Measurements from ENCODE around the gene ETV6. TPM values are rescaled to one million over a fixed set of nuclear protein-coding genes. Genes with fewer than 3 reads are reported as not detected.

The ETV6 gene
- total RNA-seq, 1 experiment from 2014 or later: 14.1 TPM

- no TSS peak for BruUV-seq (replicated peaks)
- peaks cover 28% of the 10 kb centered on the region; the same call in 1 of the 2 replicates for H3K27me3 ChIP-seq (ENCODE audit: insufficient read depth, low read length)
- no peaks in the 10 kb centered on the region for H3K79me2 ChIP-seq (ENCODE audit: insufficient read depth, low read length)
- intact Hi-C loops (cut with micrococcal nuclease): no loop called here
- no peaks in the 10 kb centered on the region for H3K9me3 ChIP-seq (ENCODE audit: control insufficient read depth in 1 of 2, insufficient read depth in 1 of 2, low read depth in 1 of 2, low read length in 2 of 2)
- H3K9me2 ChIP-seq (ENCODE audit: insufficient read depth): no peaks in the 10 kb centered on the region
- H3K4me1 ChIP-seq (ENCODE audit: control insufficient read depth in 1 of 2, insufficient read depth in 2 of 2, low read length in 2 of 2): no peaks in the 10 kb centered on the region
- no peak overlapping the region for H3K4me3 ChIP-seq (replicated peaks in 1 of 2; ENCODE audit: low read depth in 1 of 2, low read length in 2 of 2)
- ChIA-PET POLR2A (no interaction called here), CTCF (no interaction called here), RAD21 (ENCODE audit: low non-redundant PET in 1 of 2, low total read pairs in 2 of 2, uncharacterized antibody in 2 of 2, unreplicated experiment in 2 of 2) (no interaction called here)
- H3K27ac ChIP-seq (ENCODE audit: low read depth, low read length): no peak overlapping the region
- DNase-seq (ENCODE audit: low read depth, low spot score): no peak
- ATAC-seq: no peak
- TF ChIP-seq TCF7L2 (IDR thresholded peaks at IDR 0.05; ENCODE audit: borderline replicate concordance, extremely low read depth, insufficient read depth, insufficient read length) (no peak), ELF1 (IDR thresholded peaks at IDR 0.05; ENCODE audit: borderline replicate concordance, low read depth) (no peak), CEBPB (IDR thresholded peaks at IDR 0.05; ENCODE audit: low read depth) (no peak), ZFX (IDR thresholded peaks at IDR 0.05) (no peak)
- TF ChIP-seq, protein P1, sequence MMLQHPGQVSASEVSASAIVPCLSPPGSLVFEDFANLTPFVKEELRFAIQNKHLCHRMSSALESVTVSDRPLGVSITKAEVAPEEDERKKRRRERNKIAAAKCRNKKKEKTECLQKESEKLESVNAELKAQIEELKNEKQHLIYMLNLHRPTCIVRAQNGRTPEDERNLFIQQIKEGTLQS (IDR thresholded peaks at IDR 0.05): no peak
- TF ChIP-seq, protein P2, sequence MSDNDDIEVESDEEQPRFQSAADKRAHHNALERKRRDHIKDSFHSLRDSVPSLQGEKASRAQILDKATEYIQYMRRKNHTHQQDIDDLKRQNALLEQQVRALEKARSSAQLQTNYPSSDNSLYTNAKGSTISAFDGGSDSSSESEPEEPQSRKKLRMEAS (IDR thresholded peaks at IDR 0.05): no peak
- TF ChIP-seq, protein P3, sequence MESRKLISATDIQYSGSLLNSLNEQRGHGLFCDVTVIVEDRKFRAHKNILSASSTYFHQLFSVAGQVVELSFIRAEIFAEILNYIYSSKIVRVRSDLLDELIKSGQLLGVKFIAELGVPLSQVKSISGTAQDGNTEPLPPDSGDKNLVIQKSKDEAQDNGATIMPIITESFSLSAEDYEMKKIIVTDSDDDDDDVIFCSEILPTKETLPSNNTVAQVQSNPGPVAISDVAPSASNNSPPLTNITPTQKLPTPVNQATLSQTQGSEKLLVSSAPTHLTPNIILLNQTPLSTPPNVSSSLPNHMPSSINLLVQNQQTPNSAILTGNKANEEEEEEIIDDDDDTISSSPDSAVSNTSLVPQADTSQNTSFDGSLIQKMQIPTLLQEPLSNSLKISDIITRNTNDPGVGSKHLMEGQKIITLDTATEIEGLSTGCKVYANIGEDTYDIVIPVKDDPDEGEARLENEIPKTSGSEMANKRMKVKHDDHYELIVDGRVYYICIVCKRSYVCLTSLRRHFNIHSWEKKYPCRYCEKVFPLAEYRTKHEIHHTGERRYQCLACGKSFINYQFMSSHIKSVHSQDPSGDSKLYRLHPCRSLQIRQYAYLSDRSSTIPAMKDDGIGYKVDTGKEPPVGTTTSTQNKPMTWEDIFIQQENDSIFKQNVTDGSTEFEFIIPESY (IDR thresholded peaks at IDR 0.05; ENCODE audit: extremely low read depth, insufficient replicate concordance, low read length): no peak
- no peak overlapping the region for H3K9ac ChIP-seq (ENCODE audit: low read length)
- no peak overlapping the region for H3K4me2 ChIP-seq (ENCODE audit: low read length)
- no peak overlapping the region for H2AFZ ChIP-seq (ENCODE audit: low read depth, low read length, poor library complexity, severe bottlenecking)
- H3K36me3 ChIP-seq (ENCODE audit: control insufficient read depth in 1 of 2, insufficient read depth in 2 of 2, low read length in 2 of 2): no peaks in the 10 kb centered on the region
- no peaks in the 10 kb centered on the region for H4K20me1 ChIP-seq (ENCODE audit: insufficient read depth)
These were observed 268.0 kb downstream of the ETV6 start for GRCh38 chr12:11917501-11917900.

DNA sequence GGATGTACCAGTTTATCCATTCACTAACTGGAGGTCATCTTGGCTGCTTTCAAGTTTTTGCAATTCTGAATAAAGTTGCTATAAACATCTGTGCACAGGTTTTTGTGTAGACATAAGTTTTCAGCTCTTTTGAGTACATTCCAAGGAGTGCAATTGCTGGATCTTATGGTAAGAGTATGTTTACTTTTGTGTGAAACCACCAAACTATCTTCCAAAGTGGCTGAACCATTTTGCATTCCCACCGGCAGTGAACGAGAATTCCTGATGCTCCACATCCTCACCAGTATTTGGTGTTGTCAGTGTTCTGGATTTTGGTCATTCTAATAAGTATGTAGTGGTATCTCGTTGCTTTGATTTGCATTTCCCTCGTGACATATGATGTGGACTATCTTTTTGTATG lies 270.8 kb downstream of the ETV6 start:
- no peak overlapping the region for H3K9ac ChIP-seq (ENCODE audit: low read length)
- RAD21 ChIA-PET (ENCODE audit: low non-redundant PET in 1 of 2, low total read pairs in 2 of 2, uncharacterized antibody in 2 of 2, unreplicated experiment in 2 of 2): no interaction called here
- POLR2A ChIA-PET: no interaction called here
- intact Hi-C loops (cut with micrococcal nuclease): no loop called here
- H2AFZ ChIP-seq (ENCODE audit: low read depth, low read length, poor library complexity, severe bottlenecking): no peak overlapping the region
- no peaks in the 10 kb centered on the region for H4K20me1 ChIP-seq (ENCODE audit: insufficient read depth)
- no peak for DNase-seq (ENCODE audit: low read depth, low spot score)
- BruUV-seq (replicated peaks): no TSS peak
- no peak overlapping the region for H3K4me2 ChIP-seq (ENCODE audit: low read length)
- H3K27ac ChIP-seq (ENCODE audit: low read depth, low read length): no peak overlapping the region
- ATAC-seq: no peak
- no peak overlapping the region for H3K4me3 ChIP-seq (replicated peaks in 1 of 2; ENCODE audit: low read depth in 1 of 2, low read length in 2 of 2)
- H3K9me3 ChIP-seq (ENCODE audit: control insufficient read depth in 1 of 2, insufficient read depth in 1 of 2, low read depth in 1 of 2, low read length in 2 of 2): no peaks in the 10 kb centered on the region
- H3K36me3 ChIP-seq (ENCODE audit: control insufficient read depth in 1 of 2, insufficient read depth in 2 of 2, low read length in 2 of 2): no peaks in the 10 kb centered on the region
- no peaks in the 10 kb centered on the region for H3K79me2 ChIP-seq (ENCODE audit: insufficient read depth, low read length)
- peaks cover 33% of the 10 kb centered on the region; the same call in 1 of the 2 replicates for H3K27me3 ChIP-seq (ENCODE audit: insufficient read depth, low read length)
- no peaks in the 10 kb centered on the region for H3K9me2 ChIP-seq (ENCODE audit: insufficient read depth)
- H3K4me1 ChIP-seq (ENCODE audit: control insufficient read depth in 1 of 2, insufficient read depth in 2 of 2, low read length in 2 of 2): no peaks in the 10 kb centered on the region
- CTCF ChIA-PET: no interaction called here
- TF ChIP-seq JUND (IDR thresholded peaks at IDR 0.05) (no peak), ELF1 (IDR thresholded peaks at IDR 0.05; ENCODE audit: borderline replicate concordance, low read depth) (no peak), CEBPB (IDR thresholded peaks at IDR 0.05; ENCODE audit: low read depth) (no peak), REST (IDR thresholded peaks at IDR 0.05; ENCODE audit: low read depth) (no peak), POLR2AphosphoS5 (IDR thresholded peaks at IDR 0.05; ENCODE audit: low read depth, low read length) (no peak), POLR2A (IDR thresholded peaks at IDR 0.05; ENCODE audit: borderline replicate concordance, extremely low read depth, insufficient read depth, insufficient read length) (no peak), SIN3A (IDR thresholded peaks at IDR 0.05; ENCODE audit: low read depth) (no peak), TCF7L2 (IDR thresholded peaks at IDR 0.05; ENCODE audit: borderline replicate concordance, extremely low read depth, insufficient read depth, insufficient read length) (no peak)
- TF ChIP-seq, protein P3 (IDR thresholded peaks at IDR 0.05; ENCODE audit: extremely low read depth, insufficient replicate concordance, low read length): no peak
